ENCODE data around the gene REXO5. TPM values are rescaled to one million over a fixed set of nuclear protein-coding genes. Genes with fewer than 3 reads are reported as not detected.

The REXO5 gene, protein sequence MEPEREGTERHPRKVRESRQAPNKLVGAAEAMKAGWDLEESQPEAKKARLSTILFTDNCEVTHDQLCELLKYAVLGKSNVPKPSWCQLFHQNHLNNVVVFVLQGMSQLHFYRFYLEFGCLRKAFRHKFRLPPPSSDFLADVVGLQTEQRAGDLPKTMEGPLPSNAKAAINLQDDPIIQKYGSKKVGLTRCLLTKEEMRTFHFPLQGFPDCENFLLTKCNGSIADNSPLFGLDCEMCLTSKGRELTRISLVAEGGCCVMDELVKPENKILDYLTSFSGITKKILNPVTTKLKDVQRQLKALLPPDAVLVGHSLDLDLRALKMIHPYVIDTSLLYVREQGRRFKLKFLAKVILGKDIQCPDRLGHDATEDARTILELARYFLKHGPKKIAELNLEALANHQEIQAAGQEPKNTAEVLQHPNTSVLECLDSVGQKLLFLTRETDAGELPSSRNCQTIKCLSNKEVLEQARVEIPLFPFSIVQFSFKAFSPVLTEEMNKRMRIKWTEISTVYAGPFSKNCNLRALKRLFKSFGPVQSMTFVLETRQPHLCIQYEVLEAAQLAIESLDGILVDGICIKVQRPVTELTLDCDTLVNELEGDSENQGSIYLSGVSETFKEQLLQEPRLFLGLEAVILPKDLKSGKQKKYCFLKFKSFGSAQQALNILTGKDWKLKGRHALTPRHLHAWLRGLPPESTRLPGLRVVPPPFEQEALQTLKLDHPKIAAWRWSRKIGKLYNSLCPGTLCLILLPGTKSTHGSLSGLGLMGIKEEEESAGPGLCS
- total RNA-seq = 2.5 and 2.9 TPM in 2 replicates

GRCh38 chr16:20806168-20807050 is at the start of gene REXO5, which contains the start of gene ERI2:
Gene REXO5 (plus strand): TSS chr16:20806527. CDS start chr16:20806954, 427 bp downstream.
Gene ERI2 (minus strand): TSS chr16:20806472. CDS start chr16:20806430, 42 bp downstream.

DNA sequence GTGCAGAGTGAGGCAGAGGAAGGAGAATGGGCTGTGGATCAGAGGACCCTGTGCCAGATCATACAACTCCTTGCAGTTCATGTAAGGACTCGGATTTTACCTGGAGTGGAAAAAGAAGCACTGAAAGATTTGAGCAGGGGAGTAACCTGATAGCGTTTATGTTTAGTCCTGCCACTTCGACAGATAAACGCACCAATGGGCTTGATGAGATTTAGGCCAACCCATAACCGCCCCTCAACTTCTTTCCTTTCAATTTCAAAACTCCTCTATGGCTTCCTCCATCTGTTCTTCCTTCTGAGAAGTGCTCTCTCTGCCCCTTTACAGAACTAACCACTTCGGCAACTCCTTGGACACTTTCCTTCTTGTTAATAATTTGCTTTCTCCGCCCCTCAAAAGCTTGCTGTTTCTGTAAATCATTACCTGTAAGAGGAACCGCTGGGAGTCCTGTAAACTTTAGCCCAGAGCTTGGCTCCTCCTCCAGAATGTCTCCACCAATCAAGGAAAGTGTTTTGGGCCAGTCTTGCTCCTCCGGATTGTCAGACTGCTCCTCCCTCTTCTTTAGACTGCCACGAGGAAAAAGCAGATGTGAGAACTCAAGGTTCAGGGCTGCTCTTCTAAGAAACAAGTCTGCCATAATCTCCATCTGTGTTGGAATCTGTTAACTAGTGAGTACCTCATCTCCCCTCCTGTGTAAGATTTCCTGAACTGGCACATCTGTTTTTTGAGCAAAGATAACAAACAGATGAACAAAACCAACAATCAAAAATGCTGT is 42.7 kb upstream of the REXO5 start, which contains the start of gene ACSM3:
Gene ACSM3, plus strand, starts transcription at position 554 of the 772 bp plus-strand sequence. CDS start 6,021 bp downstream, outside the sequence.

Other genes starting within 250 kb of the REXO5 start
- under 0.01 TPM in 1 of 2 replicates, not detected in the other for gene ACSM2B, start 230.2 kb upstream of the REXO5 start, total RNA-seq
- not detected in 2 replicates for gene ACSM1, start 108.8 kb upstream of the REXO5 start, total RNA-seq
- gene THUMPD1, start 64.7 kb upstream of the REXO5 start, total RNA-seq = 48.6 and 56.9 TPM in 2 replicates
- gene ACSM3, start 42.5 kb upstream of the REXO5 start, total RNA-seq = 0.19 and 2.7 TPM in 2 replicates
- gene ERI2, start 55 bp upstream of the REXO5 start, total RNA-seq = 12.1 and 13.2 TPM in 2 replicates
- 36.3 and 37.2 TPM in 2 replicates for gene DCUN1D3, start 93.8 kb downstream of the REXO5 start, total RNA-seq
- 49.1 and 73.1 TPM in 2 replicates for gene LYRM1, start 94.2 kb downstream of the REXO5 start, total RNA-seq

Data from endothelial cell of coronary artery (primary cell).